ENCODE measurements around the gene NPIPB8.
"Not testable (repeated sequence)": the region's sequence is repeated elsewhere in the genome, so short reads cannot be mapped to it uniquely, and the experiment has no call there.

DNA sequence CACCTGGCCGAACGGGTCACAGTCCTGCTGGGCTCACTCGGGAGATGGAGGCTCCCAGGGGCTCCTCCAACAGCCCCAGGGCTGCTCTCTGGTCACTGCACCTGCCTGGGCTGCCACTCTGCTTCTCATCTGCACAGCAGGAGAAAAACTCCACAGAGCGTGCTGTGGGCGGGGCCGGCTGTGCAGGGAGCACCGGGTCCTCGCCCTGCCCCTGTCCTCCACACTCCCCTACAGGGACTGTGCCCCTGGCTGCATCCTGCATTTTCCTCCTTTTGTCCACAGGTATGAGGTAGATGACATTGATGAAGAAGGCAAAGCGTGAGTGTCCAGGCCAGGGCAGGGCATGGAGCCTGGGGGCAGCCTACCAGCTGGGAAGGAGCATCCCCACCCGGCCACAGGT lies 35.8 kb upstream of the NPIPB8 start:
- TF ChIP-seq, protein P1, sequence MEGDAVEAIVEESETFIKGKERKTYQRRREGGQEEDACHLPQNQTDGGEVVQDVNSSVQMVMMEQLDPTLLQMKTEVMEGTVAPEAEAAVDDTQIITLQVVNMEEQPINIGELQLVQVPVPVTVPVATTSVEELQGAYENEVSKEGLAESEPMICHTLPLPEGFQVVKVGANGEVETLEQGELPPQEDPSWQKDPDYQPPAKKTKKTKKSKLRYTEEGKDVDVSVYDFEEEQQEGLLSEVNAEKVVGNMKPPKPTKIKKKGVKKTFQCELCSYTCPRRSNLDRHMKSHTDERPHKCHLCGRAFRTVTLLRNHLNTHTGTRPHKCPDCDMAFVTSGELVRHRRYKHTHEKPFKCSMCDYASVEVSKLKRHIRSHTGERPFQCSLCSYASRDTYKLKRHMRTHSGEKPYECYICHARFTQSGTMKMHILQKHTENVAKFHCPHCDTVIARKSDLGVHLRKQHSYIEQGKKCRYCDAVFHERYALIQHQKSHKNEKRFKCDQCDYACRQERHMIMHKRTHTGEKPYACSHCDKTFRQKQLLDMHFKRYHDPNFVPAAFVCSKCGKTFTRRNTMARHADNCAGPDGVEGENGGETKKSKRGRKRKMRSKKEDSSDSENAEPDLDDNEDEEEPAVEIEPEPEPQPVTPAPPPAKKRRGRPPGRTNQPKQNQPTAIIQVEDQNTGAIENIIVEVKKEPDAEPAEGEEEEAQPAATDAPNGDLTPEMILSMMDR (IDR thresholded peaks at IDR 0.05): not testable (repeated sequence)
- not testable (repeated sequence) for TF ChIP-seq POLR2A (IDR thresholded peaks at IDR 0.05)
